GM13976 (cell line): ENCODE results near the gene COL11A1.

Experiments used
- DNase-seq: peaks from one replicate; pipeline ENCODE4 v3.0.0; 2012; ENCODE audit warnings: low spot score
- in situ Hi-C: fragments of 300-500 bp; cut with MboI; formaldehyde crosslinking; loops from one replicate; pipeline ENCODE4 v1.12.0; 2022; ENCODE audit warnings: low sequenced_read_pairs, mixed read lengths, inconsistent platforms; ENCODE audit not compliant: unreplicated experiment
- TF ChIP-seq, protein P1 (sequence below): IDR thresholded peaks from 2 replicates; pipeline ENCODE4 v1.5.1; 2012; ENCODE audit warnings: borderline replicate concordance, mild to moderate bottlenecking; ENCODE audit not compliant: insufficient read depth; ENCODE audit errors: extremely low read depth, missing control alignments, control extremely low read depth

The COL11A1 gene

DNA sequence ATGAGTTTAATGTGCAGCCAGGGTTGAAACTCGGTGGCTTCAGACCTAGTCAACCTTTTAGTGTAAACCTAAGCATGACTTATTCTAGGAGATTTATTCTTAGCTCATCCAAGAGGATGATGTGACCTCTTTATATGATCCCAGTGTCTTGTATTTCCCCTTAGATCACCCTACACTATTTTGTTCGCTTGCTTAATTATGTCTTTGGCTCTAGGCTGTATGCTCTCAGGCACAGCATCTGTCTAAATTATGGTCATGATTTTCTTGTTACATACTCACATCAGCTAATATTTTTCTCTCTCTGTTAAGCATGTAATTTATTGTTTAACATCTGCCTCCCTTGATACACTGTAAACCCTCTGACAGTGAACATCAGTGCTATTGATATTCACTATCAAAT lies 19.1 kb downstream of the COL11A1 start:
- TF ChIP-seq, protein P1, sequence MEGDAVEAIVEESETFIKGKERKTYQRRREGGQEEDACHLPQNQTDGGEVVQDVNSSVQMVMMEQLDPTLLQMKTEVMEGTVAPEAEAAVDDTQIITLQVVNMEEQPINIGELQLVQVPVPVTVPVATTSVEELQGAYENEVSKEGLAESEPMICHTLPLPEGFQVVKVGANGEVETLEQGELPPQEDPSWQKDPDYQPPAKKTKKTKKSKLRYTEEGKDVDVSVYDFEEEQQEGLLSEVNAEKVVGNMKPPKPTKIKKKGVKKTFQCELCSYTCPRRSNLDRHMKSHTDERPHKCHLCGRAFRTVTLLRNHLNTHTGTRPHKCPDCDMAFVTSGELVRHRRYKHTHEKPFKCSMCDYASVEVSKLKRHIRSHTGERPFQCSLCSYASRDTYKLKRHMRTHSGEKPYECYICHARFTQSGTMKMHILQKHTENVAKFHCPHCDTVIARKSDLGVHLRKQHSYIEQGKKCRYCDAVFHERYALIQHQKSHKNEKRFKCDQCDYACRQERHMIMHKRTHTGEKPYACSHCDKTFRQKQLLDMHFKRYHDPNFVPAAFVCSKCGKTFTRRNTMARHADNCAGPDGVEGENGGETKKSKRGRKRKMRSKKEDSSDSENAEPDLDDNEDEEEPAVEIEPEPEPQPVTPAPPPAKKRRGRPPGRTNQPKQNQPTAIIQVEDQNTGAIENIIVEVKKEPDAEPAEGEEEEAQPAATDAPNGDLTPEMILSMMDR: no peak
- in situ Hi-C loops: no loop called here
- DNase-seq: no peak

DNA sequence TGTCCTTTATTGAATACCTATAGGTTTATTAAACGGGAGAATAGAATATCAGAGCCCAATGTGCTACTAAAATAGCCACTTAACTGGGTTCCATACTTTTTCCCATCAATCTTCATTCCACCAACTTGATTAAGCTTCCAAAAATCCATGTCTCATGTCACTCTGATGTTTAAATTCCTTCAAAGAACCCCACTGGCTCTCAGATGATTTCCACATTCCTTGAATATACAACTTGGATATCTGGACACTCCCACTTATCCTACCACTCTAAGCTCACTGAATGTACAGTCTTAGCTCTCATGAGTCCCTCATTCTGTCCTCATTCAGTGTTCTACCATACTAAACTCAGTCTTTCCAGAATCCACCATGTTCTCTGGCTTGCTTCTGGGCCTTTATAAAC lies 21.1 kb downstream of the COL11A1 start:
- TF ChIP-seq, protein P1: no peak
- in situ Hi-C loops: no loop called here
- no peak for DNase-seq

DNA sequence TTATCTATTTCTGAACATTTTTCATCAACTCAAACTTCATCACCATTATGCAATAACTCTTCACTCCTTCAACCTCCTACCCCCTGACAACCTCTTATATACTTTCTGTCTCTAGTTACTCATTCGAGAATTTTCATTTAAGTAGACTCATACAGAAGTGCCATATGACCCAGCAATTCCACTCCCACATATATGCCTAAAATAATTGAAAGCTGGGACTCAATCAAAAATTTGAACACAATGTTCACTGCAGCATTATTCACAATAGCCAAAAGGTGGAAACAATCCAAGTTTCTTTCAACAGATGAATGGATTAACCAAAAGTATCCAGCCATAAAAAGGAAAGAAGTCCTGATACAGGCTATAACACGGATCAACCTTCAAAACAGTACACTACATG lies 24.1 kb downstream of the COL11A1 start:
- TF ChIP-seq, protein P1: no peak
- in situ Hi-C loops: no loop called here
- DNase-seq: no peak

DNA sequence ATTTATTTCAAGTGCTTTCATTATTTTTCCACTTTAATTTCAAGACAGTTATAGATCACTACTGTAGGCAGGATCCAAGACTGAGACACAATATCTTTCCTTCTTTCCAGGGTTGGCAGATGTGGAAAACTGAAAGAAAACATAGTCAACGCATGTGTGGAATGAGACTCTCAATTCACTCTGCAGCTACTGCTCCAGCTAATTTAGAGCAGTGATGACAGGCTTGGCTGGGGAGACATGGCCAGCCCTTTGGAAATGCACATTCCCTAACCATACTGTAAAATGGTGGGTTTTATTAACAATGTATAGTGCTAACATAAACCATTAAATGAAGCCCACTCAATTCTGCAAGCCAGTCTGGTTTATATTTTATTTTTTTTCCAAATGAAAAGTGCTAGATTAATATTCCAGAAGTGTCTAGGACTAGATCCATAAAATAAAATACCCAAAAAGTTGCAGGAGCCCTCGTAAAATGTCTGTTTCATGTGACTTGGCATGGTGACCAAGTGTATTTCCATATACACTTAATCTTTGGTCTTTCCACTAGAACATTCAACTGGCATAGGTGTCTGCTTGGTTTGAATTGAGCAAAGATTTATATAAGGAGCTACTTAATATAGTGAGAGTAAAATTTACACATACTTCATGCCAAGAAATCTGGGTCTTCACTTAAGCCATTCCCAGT lies 32.9 kb downstream of the COL11A1 start:
- no peak for DNase-seq
- in situ Hi-C loops: no loop called here
- TF ChIP-seq, protein P1: no peak

DNA sequence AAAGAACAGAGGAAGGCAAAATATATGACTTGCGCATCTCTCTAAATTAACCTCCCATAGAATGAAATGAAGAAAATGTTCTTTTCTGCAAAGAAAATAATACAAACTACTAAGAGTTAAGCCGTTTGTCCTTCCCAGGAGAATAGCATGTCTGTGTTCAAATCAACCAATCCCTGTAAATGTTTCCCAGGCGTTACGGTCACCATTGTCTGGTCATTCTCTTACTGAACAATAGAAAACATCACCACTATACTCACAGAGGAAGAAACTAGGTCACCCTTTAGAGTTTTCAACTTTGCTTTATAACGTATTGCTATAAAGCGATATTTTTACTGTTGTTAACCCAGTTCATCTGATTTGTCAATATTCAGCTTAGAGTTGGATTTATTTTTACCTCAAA lies 34.1 kb downstream of the COL11A1 start:
- TF ChIP-seq, protein P1: no peak
- in situ Hi-C loops: no loop called here
- no peak for DNase-seq

DNA sequence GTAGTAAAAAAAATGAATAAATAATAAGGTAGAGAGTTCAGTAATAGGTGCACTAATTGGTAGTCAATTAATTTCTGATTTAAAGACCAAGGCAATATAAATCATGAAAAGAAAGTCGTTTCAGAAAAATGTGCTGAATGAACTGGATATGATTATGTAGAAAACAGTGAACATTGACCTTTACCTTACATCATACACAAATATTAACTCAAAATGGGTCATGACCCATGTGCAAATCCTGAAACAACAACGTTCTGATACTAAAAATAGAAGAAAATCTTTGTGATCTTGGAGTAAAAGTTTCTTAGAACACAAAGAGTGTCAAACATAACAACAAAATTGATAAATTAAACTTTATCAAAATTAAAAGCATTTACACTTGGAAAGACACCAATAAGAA lies 39.1 kb downstream of the COL11A1 start:
- TF ChIP-seq, protein P1: no peak
- no peak for DNase-seq
- in situ Hi-C loops: no loop called here

DNA sequence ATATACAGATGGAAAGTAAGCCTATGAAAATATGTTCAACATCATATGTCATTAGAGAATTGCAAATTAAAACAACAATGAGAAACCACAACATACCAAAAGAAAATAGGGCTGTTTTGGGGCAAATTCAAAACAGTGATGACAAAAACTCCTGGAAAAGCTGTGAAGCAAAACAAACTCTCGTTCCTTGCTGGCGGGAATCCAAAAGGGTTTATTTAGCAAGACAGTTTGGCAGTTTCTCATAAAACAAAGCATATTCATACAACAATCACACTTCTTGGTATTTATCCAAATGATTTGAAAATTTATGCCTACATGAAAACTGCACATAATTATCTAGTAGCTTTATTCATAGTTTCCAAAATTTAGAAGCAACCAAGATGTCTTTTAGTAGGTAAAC lies 44.4 kb downstream of the COL11A1 start:
- DNase-seq: no peak
- in situ Hi-C loops: no loop called here
- TF ChIP-seq, protein P1: no peak
